Kidney epithelial cell (primary cell): ENCODE data around the gene SHROOM1. TPM values are rescaled to one million over a fixed set of nuclear protein-coding genes. Genes with fewer than 3 reads are reported as not detected.
"Not testable (repeated sequence)": the region's sequence is repeated elsewhere in the genome, so short reads cannot be mapped to it uniquely, and the experiment has no call there.

Source experiments
- DNase-seq: peaks from one replicate; pipeline ENCODE4 v3.0.0-alpha.2; 2010; ENCODE audit warnings: low read depth
- H3K27me3 ChIP-seq: 2 replicates; pipeline ENCODE4 v1.6.0; 2011; ENCODE audit warnings: low read length; ENCODE audit not compliant: control insufficient read depth, insufficient read depth
- H3K36me3 ChIP-seq: 2 replicates; pipeline ENCODE4 v1.5.1; 2011; ENCODE audit warnings: low read length; ENCODE audit not compliant: control insufficient read depth, insufficient read depth
- H3K4me3 ChIP-seq: 2 replicates; pipeline ENCODE4 v1.5.1; 2011; ENCODE audit warnings: low read depth, mild to moderate bottlenecking, control low read depth, low read length
- CTCF ChIP-seq: IDR thresholded peaks from 2 replicates; pipeline ENCODE4 v1.5.1; 2011; ENCODE audit warnings: mild to moderate bottlenecking, moderate library complexity, low read length, control low read depth, inconsistent platforms; ENCODE audit not compliant: insufficient read depth, poor library complexity, severe bottlenecking
- total RNA-seq: library from RNA; depleted of rRNA; stranded (reverse); fragments of >200 nt; gene quantifications from 2 replicates; pipeline ENCODE4 v1.2.3, GENCODE V29; 2015

SHROOM1 gene
- total RNA-seq, 1 donor from 2014 or later = 9.8 TPM

- peak; percentile 41 for TF ChIP-seq CTCF
- H3K27me3 ChIP-seq = no peaks in the 10 kb centered on the region
- peak; percentile 98 for DNase-seq
- H3K4me3 ChIP-seq = peak within 1 kb of the TSS; percentile 72
- no peaks in the 10 kb centered on the region for H3K36me3 ChIP-seq
Observed at GRCh38 chr5:132866342-132867045, 36.0 kb upstream of the SHROOM1 start, which contains the start of the genes GDF9 and UQCRQ. TSS of gene GDF9 (minus strand) at chr5:132866469. CDS start at chr5:132864533, 1,936 bp downstream. TSS of gene UQCRQ (plus strand) at chr5:132866642. CDS start at chr5:132866882, 240 bp downstream.

GRCh38 chr5:132865668-132866341 lies 35.4 kb upstream of the SHROOM1 start:
- DNase-seq = no peak
- Histone ChIP-seq H3K36me3 (no peaks in the 10 kb centered on the region), H3K27me3 (no peaks in the 10 kb centered on the region), H3K4me3 (peak overlapping the region; percentile 72)
- no peak for TF ChIP-seq CTCF

- DNase-seq = no peak
- Histone ChIP-seq H3K27me3 (no peaks in the 10 kb centered on the region), H3K36me3 (no peaks in the 10 kb centered on the region), H3K4me3 (no peak overlapping the region)
- no peak for TF ChIP-seq CTCF
Observed at GRCh38 chr5:132860742-132861141, 30.3 kb upstream of the SHROOM1 start.

GRCh38 chr5:132859889-132860437 lies 29.5 kb upstream of the SHROOM1 start:
- no peak overlapping the region for H3K4me3 ChIP-seq
- TF ChIP-seq CTCF = no peak
- DNase-seq = no peak

GRCh38 chr5:132856011-132856410 lies 25.6 kb upstream of the SHROOM1 start:
- TF ChIP-seq CTCF = no peak
- Histone ChIP-seq H3K4me3 (no peak overlapping the region), H3K27me3 (no peaks in the 10 kb centered on the region), H3K36me3 (no peaks in the 10 kb centered on the region)
- no peak for DNase-seq

More at GRCh38 chr5:132859889-132860437, 29.5 kb upstream of the SHROOM1 start:
- Histone ChIP-seq H3K27me3 (no peaks in the 10 kb centered on the region), H3K36me3 (no peaks in the 10 kb centered on the region)

GRCh38 chr5:132854992-132855391 lies 24.5 kb upstream of the SHROOM1 start:
- H3K27me3 ChIP-seq, H3K4me3 ChIP-seq, DNase-seq, H3K36me3 ChIP-seq: not testable (repeated sequence)
